ENCODE measurements around the gene AMER3. TPM values are rescaled to one million over a fixed set of nuclear protein-coding genes. Genes with fewer than 3 reads are reported as not detected.

The AMER3 gene
- total RNA-seq, 2 experiments from 2014 or later, result not detected

DNA sequence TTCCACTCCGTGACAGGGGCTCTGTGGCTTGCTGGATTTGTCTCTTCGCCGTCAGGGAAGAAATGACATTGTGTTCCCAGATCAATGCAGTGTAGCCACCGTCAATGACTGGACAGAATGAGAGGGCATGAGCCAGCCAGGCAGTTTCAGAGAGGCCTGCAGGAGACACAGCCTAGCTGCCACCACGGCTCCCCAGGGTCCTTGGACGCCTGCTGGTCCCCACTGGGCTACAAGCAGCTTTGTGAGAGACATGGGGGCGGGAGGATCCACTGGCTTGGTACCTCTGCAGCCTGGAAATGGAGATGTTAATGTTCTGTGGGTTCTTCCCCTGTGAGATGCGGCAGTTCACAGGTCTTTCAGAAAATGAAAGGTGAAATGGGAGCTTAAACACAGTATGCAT lies 12.1 kb upstream of the AMER3 start:
- Histone ChIP-seq H3K9me3 (ENCODE audit: control insufficient read depth in 1 of 2, insufficient read depth in 1 of 2, low read length in 2 of 2) (peaks cover 0 to 9% of the 10 kb centered on the region in 2 experiments), H3K27ac (ENCODE audit: low read depth in 1 of 2, low read length in 2 of 2) (no peak overlapping the region), H3K4me1 (ENCODE audit: insufficient read depth, low read length) (no peaks in the 10 kb centered on the region), H3K4me3 (ENCODE audit: low read length) (no peak overlapping the region), H3K27me3 (ENCODE audit: control insufficient read depth in 1 of 2, insufficient read depth in 2 of 2, low read length in 2 of 2) (peaks cover 4 to 7% of the 10 kb centered on the region in 2 experiments), H3K36me3 (ENCODE audit: insufficient read depth, low read length) (no peaks in the 10 kb centered on the region)
- no peak for TF ChIP-seq CTCF (IDR thresholded peaks at IDR 0.05)
- ChIA-PET POLR2A (no interaction called here), CTCF (no interaction called here)
- ATAC-seq (ENCODE audit: poor library complexity) (no peak), DNase-seq (no peak)
- no peaks in the 10 kb centered on the region for H3K36me3 Mint-ChIP-seq (ENCODE audit: low read depth)
- no peak overlapping the region for H3K27ac Mint-ChIP-seq
- H3K27me3 Mint-ChIP-seq, result peaks cover 51% of the 10 kb centered on the region
- no peaks in the 10 kb centered on the region for H3K4me1 Mint-ChIP-seq (ENCODE audit: low read depth)
- no peak overlapping the region for H3K4me3 Mint-ChIP-seq
- no peaks in the 10 kb centered on the region for H3K9me3 Mint-ChIP-seq
- intact Hi-C loops (cut with DNase I, micrococcal nuclease), result no loop called here

GRCh38 chr2:130744287-130745117 lies 10.8 kb upstream of the AMER3 start:
- ATAC-seq (ENCODE audit: poor library complexity) (no peak), DNase-seq (no peak)
- no peaks in the 10 kb centered on the region for H3K4me1 Mint-ChIP-seq (ENCODE audit: low read depth)
- no peaks in the 10 kb centered on the region for H3K36me3 Mint-ChIP-seq (ENCODE audit: low read depth)
- no peak for TF ChIP-seq CTCF (IDR thresholded peaks at IDR 0.05)
- H3K27ac ChIP-seq (ENCODE audit: low read depth in 1 of 2, low read length in 2 of 2), result no peak overlapping the region
- H3K27me3 ChIP-seq (ENCODE audit: control insufficient read depth in 1 of 2, insufficient read depth in 2 of 2, low read length in 2 of 2), result peaks cover 4 to 9% of the 10 kb centered on the region in 2 experiments
- CTCF ChIA-PET, result no interaction called here
- no peak overlapping the region for H3K27ac Mint-ChIP-seq
- H3K36me3 ChIP-seq (ENCODE audit: insufficient read depth, low read length), result no peaks in the 10 kb centered on the region
- peaks cover 0 to 9% of the 10 kb centered on the region in 2 experiments for H3K9me3 ChIP-seq (ENCODE audit: control insufficient read depth in 1 of 2, insufficient read depth in 1 of 2, low read length in 2 of 2)
- intact Hi-C loops (cut with DNase I, micrococcal nuclease), result no loop called here
- no peaks in the 10 kb centered on the region for H3K9me3 Mint-ChIP-seq
- no peak overlapping the region for H3K4me3 Mint-ChIP-seq
- POLR2A ChIA-PET, result no interaction called here
- no peak overlapping the region for H3K4me3 ChIP-seq (ENCODE audit: low read length)
- peaks cover 58% of the 10 kb centered on the region for H3K27me3 Mint-ChIP-seq
- no peaks in the 10 kb centered on the region for H3K4me1 ChIP-seq (ENCODE audit: insufficient read depth, low read length)

DNA sequence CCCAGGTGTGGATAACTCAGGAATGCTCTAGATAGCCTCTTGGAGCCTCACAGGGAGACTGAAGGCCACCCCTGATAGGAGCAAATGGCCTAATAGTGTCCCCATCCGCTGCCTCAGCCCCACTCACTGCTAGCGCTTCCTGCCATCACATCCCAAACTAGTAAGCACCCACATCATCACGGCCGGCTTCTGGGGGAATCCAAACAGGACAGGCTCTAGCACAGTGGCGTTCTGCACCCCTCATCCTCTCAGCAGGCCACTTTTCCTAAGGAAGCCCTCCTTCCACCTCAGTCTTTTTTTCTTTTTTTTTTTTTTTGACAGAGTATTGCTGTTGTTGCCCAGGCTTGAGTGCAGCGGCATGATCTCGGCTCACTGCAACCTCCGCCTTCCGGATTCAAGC lies 6.3 kb upstream of the AMER3 start:
- Histone ChIP-seq H3K4me1 (ENCODE audit: insufficient read depth, low read length) (no peaks in the 10 kb centered on the region), H3K36me3 (ENCODE audit: insufficient read depth, low read length) (no peaks in the 10 kb centered on the region), H3K4me3 (ENCODE audit: low read length) (no peak overlapping the region), H3K27me3 (ENCODE audit: control insufficient read depth in 1 of 2, insufficient read depth in 2 of 2, low read length in 2 of 2) (peaks cover 6 to 11% of the 10 kb centered on the region in 2 experiments), H3K9me3 (ENCODE audit: control insufficient read depth in 1 of 2, insufficient read depth in 1 of 2, low read length in 2 of 2) (peaks cover 0 to 9% of the 10 kb centered on the region in 2 experiments), H3K27ac (ENCODE audit: low read depth in 1 of 2, low read length in 2 of 2) (no peak overlapping the region)
- no peak for TF ChIP-seq CTCF (IDR thresholded peaks at IDR 0.05)
- H3K4me3 Mint-ChIP-seq, result no peak overlapping the region
- H3K27ac Mint-ChIP-seq, result no peak overlapping the region
- POLR2A ChIA-PET, result no interaction called here
- H3K36me3 Mint-ChIP-seq (ENCODE audit: low read depth), result no peaks in the 10 kb centered on the region
- CTCF ChIA-PET, result no interaction called here
- ATAC-seq (ENCODE audit: poor library complexity) (no peak), DNase-seq (no peak)
- H3K4me1 Mint-ChIP-seq (ENCODE audit: low read depth), result no peaks in the 10 kb centered on the region
- H3K27me3 Mint-ChIP-seq, result peaks cover 43% of the 10 kb centered on the region
- H3K9me3 Mint-ChIP-seq, result no peaks in the 10 kb centered on the region
- intact Hi-C loops (cut with DNase I, micrococcal nuclease), result no loop called here

Data from CD4-positive, alpha-beta T cell (primary cell).